BE2C (cell line): ENCODE results near the gene BBLN.

Experiments used
- DNase-seq: peaks from one replicate; pipeline ENCODE4 v3.0.0-alpha.2; 2020
- H3K27me3 ChIP-seq: fragments of 250-450 bp; sonication (Bioruptor Pico); 2 replicates; pipeline ENCODE4 v1.5.1; 2020; ENCODE audit warnings: mild to moderate bottlenecking
- H3K36me3 ChIP-seq: fragments of 250-450 bp; sonication (Bioruptor Pico); 2 replicates; pipeline ENCODE4 v1.5.1; 2020; ENCODE audit warnings: mild to moderate bottlenecking
- H3K4me1 ChIP-seq: fragments of 250-450 bp; sonication (Bioruptor Pico); 2 replicates; pipeline ENCODE4 v1.5.1; 2020
- H3K4me3 ChIP-seq: 2 replicates; pipeline ENCODE4 v1.5.1; 2011; ENCODE audit warnings: low read depth, low read length
- H3K9me3 ChIP-seq: fragments of 250-450 bp; sonication (Bioruptor Pico); 2 replicates; pipeline ENCODE4 v1.5.1; 2020
- TF ChIP-seq, protein P1 (sequence below): IDR thresholded peaks from 2 replicates; pipeline ENCODE4 v1.5.1; 2012; ENCODE audit warnings: mild to moderate bottlenecking, low read depth, low read length

The BBLN gene

DNA sequence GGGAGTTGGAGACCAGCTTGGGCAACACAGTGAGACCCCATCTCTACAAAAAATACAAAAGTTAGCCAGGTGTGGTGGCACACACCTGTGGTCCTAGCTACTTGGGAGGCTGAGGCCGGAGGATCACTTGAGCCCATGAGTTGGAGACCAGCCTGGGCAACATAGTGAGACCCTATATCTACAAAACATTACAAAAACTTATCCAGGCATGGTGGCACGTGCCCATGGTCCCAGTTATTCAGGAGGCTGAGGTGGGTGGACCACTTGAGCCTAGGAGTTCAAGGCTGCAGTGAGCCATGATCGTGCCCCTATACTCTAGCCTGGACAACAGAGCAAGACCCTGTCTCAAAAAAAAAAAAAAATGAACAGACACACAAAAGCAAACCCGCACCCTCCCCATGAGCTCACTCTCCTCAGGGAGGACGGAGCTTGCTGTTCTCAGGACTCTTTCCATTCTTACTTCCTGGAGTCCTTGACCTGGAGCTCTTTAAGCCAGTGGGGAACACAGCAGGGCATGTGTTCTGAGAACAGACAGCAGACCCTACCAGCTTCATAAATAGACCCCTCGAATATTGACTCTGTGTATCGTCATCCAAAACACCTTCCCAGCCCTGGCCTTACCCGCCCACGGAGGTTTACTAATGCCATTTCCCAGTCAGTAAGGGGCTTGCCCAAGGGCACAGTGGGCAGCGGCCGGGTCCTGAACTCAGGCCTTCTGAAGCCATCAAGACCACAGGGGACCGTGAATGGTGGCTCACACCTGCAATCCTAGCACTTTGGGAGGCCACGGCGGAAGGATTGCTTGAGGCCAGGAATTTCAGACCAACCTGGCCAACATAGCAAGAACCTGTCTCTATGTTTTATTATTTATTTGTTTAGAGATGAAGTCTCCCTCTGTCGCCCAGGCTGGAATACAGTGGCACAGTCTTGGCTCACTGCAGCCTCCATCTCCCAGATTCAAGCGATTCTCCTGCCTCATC is 43.7 kb upstream of the BBLN start:
- peaks cover 8% of the 10 kb centered on the region for H3K4me1 ChIP-seq
- H3K27me3 ChIP-seq: no peaks in the 10 kb centered on the region
- H3K4me3 ChIP-seq: no peak overlapping the region
- peak; percentile 1 for DNase-seq
- H3K9me3 ChIP-seq: no peaks in the 10 kb centered on the region
- TF ChIP-seq, protein P1, sequence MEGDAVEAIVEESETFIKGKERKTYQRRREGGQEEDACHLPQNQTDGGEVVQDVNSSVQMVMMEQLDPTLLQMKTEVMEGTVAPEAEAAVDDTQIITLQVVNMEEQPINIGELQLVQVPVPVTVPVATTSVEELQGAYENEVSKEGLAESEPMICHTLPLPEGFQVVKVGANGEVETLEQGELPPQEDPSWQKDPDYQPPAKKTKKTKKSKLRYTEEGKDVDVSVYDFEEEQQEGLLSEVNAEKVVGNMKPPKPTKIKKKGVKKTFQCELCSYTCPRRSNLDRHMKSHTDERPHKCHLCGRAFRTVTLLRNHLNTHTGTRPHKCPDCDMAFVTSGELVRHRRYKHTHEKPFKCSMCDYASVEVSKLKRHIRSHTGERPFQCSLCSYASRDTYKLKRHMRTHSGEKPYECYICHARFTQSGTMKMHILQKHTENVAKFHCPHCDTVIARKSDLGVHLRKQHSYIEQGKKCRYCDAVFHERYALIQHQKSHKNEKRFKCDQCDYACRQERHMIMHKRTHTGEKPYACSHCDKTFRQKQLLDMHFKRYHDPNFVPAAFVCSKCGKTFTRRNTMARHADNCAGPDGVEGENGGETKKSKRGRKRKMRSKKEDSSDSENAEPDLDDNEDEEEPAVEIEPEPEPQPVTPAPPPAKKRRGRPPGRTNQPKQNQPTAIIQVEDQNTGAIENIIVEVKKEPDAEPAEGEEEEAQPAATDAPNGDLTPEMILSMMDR: no peak
- peaks cover 14% of the 10 kb centered on the region for H3K36me3 ChIP-seq

DNA sequence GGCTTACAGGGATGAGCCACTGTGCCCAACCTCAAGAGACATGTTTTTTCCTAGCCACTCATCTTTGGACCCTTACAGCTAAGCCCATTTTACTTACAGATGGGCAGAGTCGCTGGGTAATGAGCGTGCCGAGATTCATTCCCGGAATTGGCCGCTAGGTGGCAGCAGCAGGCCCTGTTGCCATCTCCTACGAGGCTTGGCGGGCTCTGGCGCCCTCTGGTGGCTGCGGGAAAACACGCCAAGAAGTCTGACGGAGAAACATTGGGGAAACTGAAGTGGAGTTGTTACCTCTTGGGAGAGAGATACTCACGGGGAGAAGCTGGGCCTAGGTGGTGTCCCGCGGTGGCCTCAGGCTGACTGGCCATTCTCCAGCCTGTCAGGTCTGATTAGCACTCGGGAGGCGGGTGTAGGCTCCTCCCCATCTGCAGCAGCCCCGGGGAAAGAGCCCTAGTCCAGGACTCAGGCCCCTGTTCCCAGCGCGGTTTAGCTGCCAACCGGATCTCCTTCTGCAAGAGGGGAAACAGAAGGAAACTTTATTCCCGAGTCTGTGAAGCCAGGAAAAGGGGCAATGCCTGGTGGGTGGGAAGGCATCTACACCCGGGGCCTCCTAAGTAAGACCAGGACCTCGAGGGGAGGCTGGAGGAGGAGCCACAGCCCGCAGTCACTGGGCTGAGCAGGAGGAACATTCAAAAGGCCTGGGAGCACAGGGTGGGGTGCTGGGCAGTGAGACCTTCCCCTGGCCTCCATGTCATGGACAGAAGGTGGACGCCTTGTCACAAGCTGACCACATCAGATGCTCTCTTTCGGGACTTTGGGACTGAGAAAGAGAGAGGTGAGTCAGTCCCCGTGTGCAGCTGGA is 42.2 kb upstream of the BBLN start:
- TF ChIP-seq, protein P1: peak; percentile 100
- Histone ChIP-seq H3K9me3 (no peaks in the 10 kb centered on the region), H3K27me3 (no peaks in the 10 kb centered on the region), H3K4me3 (peak overlapping the region; percentile 1; the same call in 1 of the 2 replicates), H3K4me1 (peaks cover 9% of the 10 kb centered on the region), H3K36me3 (peaks cover 27% of the 10 kb centered on the region)
- DNase-seq: peak; percentile 96

DNA sequence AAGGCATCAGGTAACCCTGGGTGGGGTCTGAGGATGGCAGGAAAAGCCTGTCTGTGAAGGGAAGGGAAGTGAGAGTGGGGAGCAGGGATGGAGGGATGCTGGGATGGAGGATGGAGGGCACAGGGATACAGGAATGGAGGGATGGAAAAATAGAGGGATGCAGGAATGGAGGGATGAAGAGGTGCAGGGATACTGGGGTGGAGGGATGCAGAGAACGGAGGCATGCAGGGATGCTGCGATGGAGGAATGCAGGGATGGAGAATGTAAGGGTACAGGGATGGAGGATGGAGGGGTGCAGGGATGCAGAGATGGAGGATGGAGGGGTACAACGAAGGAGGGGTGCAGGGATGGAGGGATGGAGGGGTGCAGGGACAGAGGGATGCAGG is 41.6 kb upstream of the BBLN start:
- peak; percentile 3 for DNase-seq

DNA sequence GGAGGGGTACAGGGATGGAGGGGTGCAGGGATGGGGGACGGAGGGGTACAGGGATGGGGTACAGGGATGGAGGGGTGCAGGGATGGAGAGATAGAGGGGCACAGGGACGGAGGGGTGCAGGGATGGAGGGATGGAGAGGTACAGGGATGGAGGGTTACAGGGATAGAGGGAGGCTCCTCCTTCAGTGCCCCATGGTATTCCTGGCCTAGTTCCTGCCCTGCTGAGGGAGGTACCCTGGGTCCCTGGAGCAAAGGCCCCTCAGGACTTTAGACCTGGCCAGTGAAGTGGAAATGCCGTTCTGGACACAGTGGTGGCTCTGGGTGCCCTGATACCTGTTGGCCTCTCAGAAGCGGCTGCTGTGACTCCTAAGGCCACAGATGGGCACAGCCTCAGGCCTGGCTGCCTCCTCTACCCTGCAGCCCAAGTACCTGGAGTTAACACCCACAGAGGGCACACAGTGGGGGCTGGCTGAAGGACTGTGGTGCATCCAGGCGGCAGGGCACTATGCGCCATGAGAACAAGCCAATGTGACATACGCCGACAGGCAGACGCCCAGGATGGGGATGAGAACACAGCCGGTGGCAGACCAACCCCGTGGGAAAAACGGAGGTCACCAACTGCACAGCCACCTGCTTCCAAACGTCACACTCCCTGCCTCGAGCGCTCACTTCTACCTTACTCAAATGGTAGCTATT is 40.9 kb upstream of the BBLN start:
- TF ChIP-seq, protein P1: no peak
- Histone ChIP-seq H3K36me3 (peaks cover 36% of the 10 kb centered on the region), H3K9me3 (no peaks in the 10 kb centered on the region), H3K27me3 (no peaks in the 10 kb centered on the region), H3K4me1 (peaks cover 9% of the 10 kb centered on the region), H3K4me3 (no peak overlapping the region)
- DNase-seq: peak; percentile 32

More for the DNA sequence above, 41.6 kb upstream of the BBLN start:
- TF ChIP-seq, protein P1: no peak
- Histone ChIP-seq H3K36me3 (peaks cover 30% of the 10 kb centered on the region), H3K9me3 (no peaks in the 10 kb centered on the region), H3K27me3 (no peaks in the 10 kb centered on the region), H3K4me1 (peaks cover 9% of the 10 kb centered on the region), H3K4me3 (no peak overlapping the region)

DNA sequence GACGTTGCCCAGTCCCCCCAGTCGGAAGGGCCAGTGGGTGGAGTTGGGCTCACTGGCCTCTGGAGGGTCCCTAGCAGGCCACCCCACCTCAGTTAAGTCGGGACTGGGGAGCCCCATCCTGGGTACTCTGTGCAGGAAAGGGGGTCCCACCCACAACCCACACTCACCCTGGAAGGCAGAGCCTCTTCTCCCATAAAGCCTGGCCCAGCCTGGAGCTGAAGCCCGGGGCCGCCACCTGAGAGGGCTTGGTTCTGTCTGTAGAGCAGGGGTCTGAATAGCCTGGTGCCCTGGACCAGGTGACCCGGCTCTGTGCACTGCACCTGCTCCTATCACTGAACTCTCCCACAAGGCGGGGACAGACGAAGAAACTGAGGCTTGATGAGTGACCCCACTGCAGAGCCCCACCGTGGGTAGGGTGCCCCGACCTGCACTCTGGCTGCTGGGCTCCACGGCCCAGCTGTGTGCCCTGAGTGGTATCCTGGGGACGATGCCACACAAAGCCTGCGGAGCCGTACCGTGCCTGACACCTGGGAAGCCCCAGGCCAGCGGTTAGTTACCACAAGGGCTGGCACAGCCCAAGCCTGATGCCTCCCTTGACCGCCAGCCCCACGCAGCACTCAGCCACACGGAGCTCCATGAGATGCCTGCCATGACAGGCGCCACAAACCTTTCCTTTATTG is 39.9 kb upstream of the BBLN start:
- peaks cover 9% of the 10 kb centered on the region for H3K4me1 ChIP-seq
- TF ChIP-seq, protein P1: no peak
- no peaks in the 10 kb centered on the region for H3K9me3 ChIP-seq
- no peak overlapping the region for H3K4me3 ChIP-seq
- peak; percentile 24 for DNase-seq
- H3K27me3 ChIP-seq: no peaks in the 10 kb centered on the region
- H3K36me3 ChIP-seq: peaks cover 43% of the 10 kb centered on the region
